Activated CD8-positive, alpha-beta T cell treated with anti-CD3 and anti-CD28 coated beads, Interleukin-2, amount 10 ng/mL, durations not matched to agents 7 days and 5 days (primary cell): ENCODE results near the gene LRRC7. TPM values are rescaled to one million over a fixed set of nuclear protein-coding genes. Genes with fewer than 3 reads are reported as not detected.
"Not testable (repeated sequence)": the region's sequence is repeated elsewhere in the genome, so short reads cannot be mapped to it uniquely, and the experiment has no call there.

Experiments
- ATAC-seq: fragments of 150-1000 bp; cut with Tn5 transposase; one replicate; pipeline ENCODE4 v1.10.0; 2021; ENCODE audit warnings: moderate library complexity
- CTCF ChIA-PET: fragments of 350-600 bp; sonication (Branson Sonifier 250); formaldehyde crosslinking; loops from one replicate; lab custom pipeline; 2021; ENCODE audit warnings: antibody characterized with exemption; lab: Charles Lee
- POLR2A ChIA-PET: fragments of 350-600 bp; sonication (Branson Sonifier 250); formaldehyde crosslinking; loops from one replicate; lab custom pipeline; 2021; ENCODE audit warnings: antibody characterized with exemption; lab: Charles Lee
- DNase-seq: peaks from one replicate; pipeline ENCODE4 v3.0.0-alpha.2; 2020
- H3K27ac Mint-ChIP-seq: one replicate; pipeline ENCODE4 v1.8.0; 2021; ENCODE audit warnings: mild to moderate bottlenecking, mixed read lengths
- H3K27me3 Mint-ChIP-seq: one replicate; pipeline ENCODE4 v1.8.0; 2021; ENCODE audit warnings: low read depth, mixed read lengths
- H3K36me3 Mint-ChIP-seq: one replicate; pipeline ENCODE4 v1.8.0; 2021; ENCODE audit warnings: low read depth, mixed read lengths
- H3K4me1 Mint-ChIP-seq: one replicate; pipeline ENCODE4 v1.8.0; 2021; ENCODE audit warnings: low read depth, mixed read lengths
- H3K4me3 Mint-ChIP-seq: one replicate; pipeline ENCODE4 v1.8.0; 2021; ENCODE audit warnings: mild to moderate bottlenecking, mixed read lengths
- H3K9me3 Mint-ChIP-seq: one replicate; pipeline ENCODE4 v1.8.0; 2022; ENCODE audit warnings: mixed read lengths; ENCODE audit not compliant: insufficient read depth
- total RNA-seq, 2 experiments: library from RNA; stranded (reverse); gene quantifications; one replicate each; pipeline ENCODE4 v1.2.3, GENCODE V29; 2021

LRRC7 gene
- total RNA-seq, 2 experiments from 2014 or later, result 0.08 to 0.16 TPM

GRCh38 chr1:69947837-69948236 is 380.1 kb downstream of the LRRC7 start:
- Mint-ChIP-seq H3K36me3 (no peaks in the 10 kb centered on the region), H3K27ac (no peak overlapping the region), H3K4me1 (no peaks in the 10 kb centered on the region), H3K27me3 (no peaks in the 10 kb centered on the region), H3K9me3 (peaks cover 6% of the 10 kb centered on the region), H3K4me3 (no peak overlapping the region)
- POLR2A ChIA-PET, result no interaction called here
- CTCF ChIA-PET, result no interaction called here
- DNase-seq, result no peak
- no peak for ATAC-seq

DNA sequence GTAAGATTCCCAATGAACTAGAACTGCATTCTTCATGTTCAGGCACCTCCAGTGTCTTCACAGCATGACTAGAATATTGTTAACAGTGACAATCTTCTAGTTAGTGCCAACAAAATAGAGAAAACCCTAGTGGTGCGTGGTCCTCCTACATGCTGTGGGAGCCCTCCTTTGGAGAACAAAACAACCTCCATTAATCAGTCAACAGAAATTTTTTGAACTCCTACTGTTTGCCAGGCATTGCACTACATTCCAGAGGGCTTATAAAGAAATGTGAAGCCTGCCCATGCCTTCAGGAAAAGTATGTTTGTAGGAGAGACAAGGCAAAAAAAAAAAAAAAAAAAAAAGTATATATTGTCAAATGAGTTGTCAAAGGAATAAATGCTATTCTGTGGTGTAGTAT is 385.0 kb downstream of the LRRC7 start:
- H3K27ac Mint-ChIP-seq, result no peak overlapping the region
- POLR2A ChIA-PET, result no interaction called here
- H3K36me3 Mint-ChIP-seq, result no peaks in the 10 kb centered on the region
- H3K27me3 Mint-ChIP-seq, result no peaks in the 10 kb centered on the region
- CTCF ChIA-PET, result no interaction called here
- peaks cover 4% of the 10 kb centered on the region for H3K9me3 Mint-ChIP-seq
- DNase-seq, result no peak
- H3K4me1 Mint-ChIP-seq, result no peaks in the 10 kb centered on the region
- H3K4me3 Mint-ChIP-seq, result no peak overlapping the region
- ATAC-seq, result no peak

GRCh38 chr1:69962452-69962851 is 394.7 kb downstream of the LRRC7 start:
- H3K27me3 Mint-ChIP-seq, CTCF ChIA-PET, ATAC-seq, H3K36me3 Mint-ChIP-seq, POLR2A ChIA-PET, H3K4me1 Mint-ChIP-seq, H3K4me3 Mint-ChIP-seq, DNase-seq, H3K27ac Mint-ChIP-seq, H3K9me3 Mint-ChIP-seq: not testable (repeated sequence)

- H3K27ac Mint-ChIP-seq, result no peak overlapping the region
- ChIA-PET POLR2A (no interaction called here), CTCF (no interaction called here)
- H3K4me3 Mint-ChIP-seq, result no peak overlapping the region
- H3K27me3 Mint-ChIP-seq, result no peaks in the 10 kb centered on the region
- H3K4me1 Mint-ChIP-seq, result no peaks in the 10 kb centered on the region
- no peaks in the 10 kb centered on the region for H3K36me3 Mint-ChIP-seq
- H3K9me3 Mint-ChIP-seq, result peaks cover 4% of the 10 kb centered on the region
- ATAC-seq, result no peak
- no peak for DNase-seq
These were observed 399.6 kb downstream of the LRRC7 start for GRCh38 chr1:69967245-69967766.

DNA sequence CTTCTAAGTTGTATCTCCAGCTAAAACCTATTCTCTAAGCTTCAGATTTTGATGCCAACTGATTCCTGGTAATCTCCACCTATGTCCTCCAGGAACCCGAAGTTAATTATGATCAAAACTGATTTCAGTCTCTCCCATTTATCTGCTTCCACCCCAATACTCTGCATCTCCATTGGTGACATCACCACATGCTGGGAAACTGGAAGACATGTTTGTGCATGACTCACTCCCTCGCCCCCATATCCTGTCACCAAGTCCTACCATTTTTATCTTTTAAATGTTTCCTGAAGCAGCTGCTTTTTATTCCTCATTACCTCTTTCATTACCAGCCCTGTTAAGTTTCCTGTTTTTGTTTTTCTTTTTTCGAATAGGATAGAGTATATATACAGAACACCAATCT is 409.2 kb downstream of the LRRC7 start:
- Mint-ChIP-seq H3K27ac (no peak overlapping the region), H3K27me3 (no peaks in the 10 kb centered on the region), H3K4me1 (no peaks in the 10 kb centered on the region)

GRCh38 chr1:69982992-69983391 is 415.3 kb downstream of the LRRC7 start:
- Mint-ChIP-seq H3K9me3 (no peaks in the 10 kb centered on the region), H3K4me1 (no peaks in the 10 kb centered on the region), H3K27ac (no peak overlapping the region), H3K4me3 (no peak overlapping the region), H3K27me3 (no peaks in the 10 kb centered on the region), H3K36me3 (no peaks in the 10 kb centered on the region)
- ATAC-seq (no peak), DNase-seq (no peak)
- POLR2A ChIA-PET, result no interaction called here
- CTCF ChIA-PET, result no interaction called here

More for the DNA sequence above, 409.2 kb downstream of the LRRC7 start:
- ChIA-PET CTCF (no interaction called here), POLR2A (no interaction called here)
- ATAC-seq (no peak), DNase-seq (no peak)
- Mint-ChIP-seq H3K9me3 (no peaks in the 10 kb centered on the region), H3K36me3 (no peaks in the 10 kb centered on the region), H3K4me3 (no peak overlapping the region)

DNA sequence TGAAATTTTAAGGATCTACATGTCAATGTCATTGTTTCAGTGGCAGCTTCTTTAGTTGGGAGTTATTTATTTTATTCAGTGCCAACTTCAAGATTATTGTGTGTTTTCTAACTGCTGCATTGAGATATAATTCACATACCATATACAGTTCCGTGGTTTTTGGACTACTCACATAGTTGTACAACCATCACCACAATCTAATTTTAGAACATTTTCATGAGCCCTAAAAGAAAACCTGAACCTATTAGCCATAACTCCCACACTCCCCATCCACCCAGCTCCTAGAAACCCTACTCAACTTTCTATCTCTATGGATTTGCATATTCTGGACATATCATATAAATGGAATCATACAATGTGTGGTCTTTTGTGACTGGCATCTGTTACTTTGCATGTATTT is 417.7 kb downstream of the LRRC7 start:
- CTCF ChIA-PET, result no interaction called here
- DNase-seq (no peak), ATAC-seq (no peak)
- Mint-ChIP-seq H3K4me1 (no peaks in the 10 kb centered on the region), H3K27me3 (no peaks in the 10 kb centered on the region), H3K9me3 (no peaks in the 10 kb centered on the region), H3K36me3 (no peaks in the 10 kb centered on the region), H3K4me3 (no peak overlapping the region), H3K27ac (no peak overlapping the region)
- POLR2A ChIA-PET, result no interaction called here

- ATAC-seq, result no peak
- Mint-ChIP-seq H3K4me3 (no peak overlapping the region), H3K36me3 (no peaks in the 10 kb centered on the region)
These were observed 418.2 kb downstream of the LRRC7 start for GRCh38 chr1:69985901-69986439.

DNA sequence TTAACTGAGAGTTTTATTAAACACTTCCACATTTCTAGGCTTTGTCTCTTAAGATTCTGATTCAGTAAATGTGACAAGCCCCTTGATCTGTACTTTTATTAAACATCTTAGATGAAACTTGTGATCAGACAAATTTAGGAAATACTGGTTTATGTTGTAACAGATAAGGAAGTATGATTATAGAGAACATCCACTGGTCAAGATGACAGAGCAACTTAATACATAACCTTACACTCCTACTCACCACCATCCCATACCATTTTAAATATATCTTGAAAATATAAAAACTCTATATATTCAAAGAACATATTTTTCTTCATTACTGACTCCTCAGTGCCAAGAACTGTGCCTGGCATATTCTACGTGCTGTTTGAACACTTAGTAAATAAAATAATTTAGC is 420.2 kb downstream of the LRRC7 start:
- Mint-ChIP-seq H3K27me3 (no peaks in the 10 kb centered on the region), H3K4me3 (no peak overlapping the region), H3K4me1 (no peaks in the 10 kb centered on the region), H3K27ac (no peak overlapping the region), H3K36me3 (no peaks in the 10 kb centered on the region), H3K9me3 (no peaks in the 10 kb centered on the region)
- CTCF ChIA-PET, result no interaction called here
- ATAC-seq (no peak), DNase-seq (no peak)
- POLR2A ChIA-PET, result no interaction called here

More at GRCh38 chr1:69985901-69986439, 418.2 kb downstream of the LRRC7 start:
- H3K4me1 Mint-ChIP-seq, result no peaks in the 10 kb centered on the region
- no peak overlapping the region for H3K27ac Mint-ChIP-seq
- CTCF ChIA-PET, result no interaction called here
- POLR2A ChIA-PET, result no interaction called here
- no peaks in the 10 kb centered on the region for H3K9me3 Mint-ChIP-seq
- no peaks in the 10 kb centered on the region for H3K27me3 Mint-ChIP-seq
- DNase-seq, result no peak

GRCh38 chr1:69991644-69992043 is 423.9 kb downstream of the LRRC7 start:
- CTCF ChIA-PET, result no interaction called here
- no peaks in the 10 kb centered on the region for H3K36me3 Mint-ChIP-seq
- H3K4me3 Mint-ChIP-seq, result no peak overlapping the region
- H3K4me1 Mint-ChIP-seq, result no peaks in the 10 kb centered on the region
- ATAC-seq, result no peak
- DNase-seq, result no peak
- H3K27me3 Mint-ChIP-seq, result no peaks in the 10 kb centered on the region
- no peaks in the 10 kb centered on the region for H3K9me3 Mint-ChIP-seq
- POLR2A ChIA-PET, result no interaction called here
- no peak overlapping the region for H3K27ac Mint-ChIP-seq

DNA sequence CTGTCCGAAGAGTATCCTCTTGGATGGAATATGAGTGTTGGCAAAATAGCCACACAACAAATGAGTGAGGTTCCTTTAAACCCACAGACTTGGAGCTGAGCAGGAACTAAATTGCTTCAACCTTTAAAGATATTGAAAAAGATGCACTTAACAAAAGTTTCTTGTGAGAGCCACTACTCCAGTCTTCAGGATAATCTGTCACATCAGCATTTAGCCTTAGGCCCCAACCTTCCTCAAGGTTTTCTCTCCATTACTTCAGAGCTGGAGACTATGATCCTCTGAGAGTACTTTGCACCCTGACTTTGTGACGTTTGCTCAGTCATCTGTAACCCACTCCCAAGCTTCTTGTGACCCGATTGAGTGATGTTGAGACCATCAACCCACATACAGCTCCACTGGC is 424.9 kb downstream of the LRRC7 start:
- DNase-seq, result no peak
- POLR2A ChIA-PET, result no interaction called here
- Mint-ChIP-seq H3K27me3 (no peaks in the 10 kb centered on the region), H3K9me3 (no peaks in the 10 kb centered on the region), H3K4me3 (no peak overlapping the region), H3K4me1 (no peaks in the 10 kb centered on the region), H3K36me3 (no peaks in the 10 kb centered on the region), H3K27ac (no peak overlapping the region)
- CTCF ChIA-PET, result no interaction called here
- no peak for ATAC-seq

DNA sequence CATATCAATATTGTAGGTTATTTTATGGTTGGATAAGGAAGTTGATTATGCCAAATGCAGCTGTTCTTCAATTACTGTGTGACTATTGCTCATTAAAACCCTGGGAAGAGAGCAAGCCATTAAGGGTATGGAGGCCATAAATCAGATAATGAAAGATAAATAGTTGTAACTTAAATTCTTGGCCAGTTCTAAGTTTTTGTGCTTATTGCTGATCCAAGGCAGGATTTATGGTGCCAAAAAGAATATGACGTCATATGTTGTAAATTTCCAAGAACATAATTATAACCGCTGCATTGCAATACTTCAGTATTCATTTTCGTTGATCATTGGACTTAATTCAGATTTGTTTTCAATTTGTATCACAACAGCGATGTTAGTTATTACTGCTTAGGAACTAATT is 426.1 kb downstream of the LRRC7 start:
- Mint-ChIP-seq H3K36me3 (no peaks in the 10 kb centered on the region), H3K27ac (no peak overlapping the region), H3K4me1 (no peaks in the 10 kb centered on the region), H3K27me3 (no peaks in the 10 kb centered on the region), H3K4me3 (no peak overlapping the region), H3K9me3 (peaks cover 4% of the 10 kb centered on the region)
- DNase-seq (no peak), ATAC-seq (no peak)
- POLR2A ChIA-PET, result no interaction called here
- CTCF ChIA-PET, result no interaction called here

DNA sequence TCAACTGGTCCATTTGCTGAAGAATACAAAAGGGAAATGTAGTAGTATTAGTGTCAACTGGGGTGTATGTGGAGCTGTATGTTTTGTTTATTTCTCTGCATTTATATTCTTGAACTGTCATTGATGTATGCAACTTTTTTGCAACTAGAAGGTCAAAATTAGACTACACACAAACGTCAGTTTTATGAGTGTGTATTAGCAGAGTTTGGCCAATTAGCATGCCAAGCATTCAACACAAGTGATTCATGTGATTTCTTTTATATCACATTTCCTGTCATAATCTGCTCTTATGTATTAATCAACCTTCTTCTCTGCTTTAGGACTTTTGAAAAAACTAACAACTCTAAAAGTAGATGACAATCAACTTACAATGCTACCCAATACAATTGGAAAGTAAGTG is 426.5 kb downstream of the LRRC7 start:
- H3K4me3 Mint-ChIP-seq, result no peak overlapping the region
- H3K9me3 Mint-ChIP-seq, result peaks cover 4% of the 10 kb centered on the region
- no peaks in the 10 kb centered on the region for H3K36me3 Mint-ChIP-seq
- POLR2A ChIA-PET, result no interaction called here
- H3K27ac Mint-ChIP-seq, result no peak overlapping the region
- ATAC-seq (no peak), DNase-seq (no peak)
- CTCF ChIA-PET, result no interaction called here
- H3K4me1 Mint-ChIP-seq, result no peaks in the 10 kb centered on the region
- no peaks in the 10 kb centered on the region for H3K27me3 Mint-ChIP-seq
